Suprapubic skin (tissue), 4 donors: ENCODE measurements around the gene GLIPR1L2.

Experiments used
- CTCF ChIP-seq, 2 donors: fragments of 200-600 bp in 1 of 2; fragments of 450-650 bp in 1 of 2; sonication (generic) in 1 of 2; IDR thresholded peaks; one replicate each; pipeline ENCODE4 v1.5.1; 2016 to 2019; ENCODE audit warnings: antibody characterized with exemption in 2 of 2, mild to moderate bottlenecking in 1 of 2, moderate library complexity in 1 of 2
- EP300 ChIP-seq: sonication (generic); formaldehyde crosslinking; IDR thresholded peaks from one replicate; pipeline ENCODE4 v1.6.1; 2017; ENCODE audit warnings: antibody characterized with exemption
- POLR2A ChIP-seq, 2 donors: fragments of 450-650 bp; IDR thresholded peaks; one replicate each; pipeline ENCODE4 v1.6.1; 2017; ENCODE audit warnings: antibody characterized with exemption in 2 of 2, mild to moderate bottlenecking in 2 of 2, moderate library complexity in 2 of 2
- POLR2AphosphoS5 ChIP-seq, 3 donors: sonication (generic); formaldehyde crosslinking; IDR thresholded peaks; one replicate each; pipeline ENCODE4 v1.6.1; 2017; ENCODE audit warnings: antibody characterized with exemption in 3 of 3

DNA sequence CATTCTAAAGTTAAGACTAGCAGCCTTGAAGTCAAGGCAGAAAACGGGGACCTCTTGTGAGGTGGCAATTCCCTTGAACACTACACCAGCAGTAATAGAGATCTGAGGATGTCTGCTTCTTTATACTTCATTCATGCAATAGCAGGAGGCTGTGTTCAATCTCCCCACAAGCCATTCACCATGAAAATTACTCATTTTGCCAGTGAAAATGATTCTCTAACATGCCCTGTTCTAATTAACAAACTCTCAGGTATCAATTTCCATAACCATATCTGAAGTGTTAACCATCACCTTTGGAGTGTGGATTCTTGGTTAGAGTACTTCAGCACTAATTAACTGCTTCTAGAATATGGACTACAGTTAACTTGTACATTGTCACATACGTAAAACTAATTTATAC lies 86.2 kb downstream of the GLIPR1L2 start:
- no peak for TF ChIP-seq CTCF (IDR thresholded peaks at IDR 0.05)
- TF ChIP-seq POLR2AphosphoS5 (IDR thresholded peaks at IDR 0.05): no peak
- TF ChIP-seq POLR2A (IDR thresholded peaks at IDR 0.05): no peak
- TF ChIP-seq EP300: no peak
